Spinal cord (tissue), 10 donors: Measurements from ENCODE around the gene SETD1B. TPM values are rescaled to one million over a fixed set of nuclear protein-coding genes. Genes with fewer than 3 reads are reported as not detected.

ENCODE experiments used
- DNase-seq, 6 donors: peaks; one replicate each; pipeline versions ENCODE4 v3.0.0 to v3.0.0-alpha.2; 2013 to 2015; ENCODE audit warnings: low spot score in 6 of 6, low read depth in 4 of 6
- H3K27ac ChIP-seq: one replicate; pipeline ENCODE4 v1.5.1; 2013; ENCODE audit warnings: low read depth, low read length, control low read depth
- H3K27me3 ChIP-seq: one replicate; pipeline ENCODE4 v1.6.1; 2013; ENCODE audit warnings: low read length; ENCODE audit not compliant: control insufficient read depth, insufficient read depth
- H3K36me3 ChIP-seq: one replicate; pipeline ENCODE4 v1.6.1; 2013; ENCODE audit warnings: low read length; ENCODE audit not compliant: control insufficient read depth, insufficient read depth
- H3K4me1 ChIP-seq: one replicate; pipeline ENCODE4 v1.6.1; 2013; ENCODE audit warnings: low read length; ENCODE audit not compliant: control insufficient read depth, insufficient read depth
- H3K4me3 ChIP-seq: one replicate; pipeline ENCODE4 v1.5.1; 2013; ENCODE audit warnings: low read depth, low read length, control low read depth
- H3K9me3 ChIP-seq: one replicate; pipeline ENCODE4 v1.6.1; 2013; ENCODE audit warnings: low read length; ENCODE audit not compliant: control insufficient read depth, insufficient read depth
- WGBS: methylation state at CpG from one replicate; pipeline ENCODE4 v1.1.5; 2013; ENCODE audit warnings: missing lambda C conversion rate; ENCODE audit not compliant: insufficient coverage; 5-methylcytosine and 5-hydroxymethylcytosine counted together
- polyA plus RNA-seq, 2 donors: library from polyadenylated mRNA; unstranded; fragments of 120-200 nt; gene quantifications; one replicate each; pipeline ENCODE4 v1.2.1, GENCODE V29; 2013; ENCODE audit not compliant: insufficient read length in 2 of 2
- total RNA-seq, 2 donors: library from RNA; depleted of rRNA in 1 of 2; stranded (reverse); fragments of 120-200 nt in 1 of 2; fragments of >200 nt in 1 of 2; gene quantifications; one replicate each; pipeline versions ENCODE4 v1.2.3 to v1.2.4, GENCODE V29; 2013 to 2014
- donor health status: healthy.

Gene SETD1B
- total and polyA plus RNA-seq, 4 donors, result 4.1 to 19.0 (median 11.7) TPM

DNA sequence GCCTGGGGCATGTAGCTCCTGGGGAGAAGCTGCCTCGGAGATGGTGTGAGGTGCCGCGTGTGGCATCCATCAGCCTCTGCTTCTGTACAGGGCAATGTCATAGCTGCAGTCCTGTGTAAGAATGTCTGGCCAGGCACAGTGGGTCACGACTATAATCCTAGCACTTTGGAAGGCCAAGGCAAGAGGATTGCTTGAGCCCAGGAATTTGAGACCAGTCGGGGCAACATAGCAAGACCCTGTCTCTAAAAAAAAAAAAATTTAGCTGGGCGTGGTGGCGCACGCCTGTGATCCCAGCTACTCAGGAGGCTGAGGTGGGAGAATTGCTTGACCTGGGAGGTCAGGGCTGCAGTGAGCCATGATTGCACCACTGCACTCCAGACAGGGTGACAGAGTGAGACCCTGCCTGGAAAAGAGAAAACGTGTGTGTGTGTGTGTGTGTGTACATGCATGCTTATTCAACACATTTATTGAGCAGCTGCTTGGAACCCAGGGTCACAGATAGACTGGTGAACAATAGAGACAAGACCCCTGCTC is 34.4 kb upstream of the SETD1B start:
- Histone ChIP-seq H3K36me3 (peaks cover 23% of the 10 kb centered on the region), H3K27ac (no peak overlapping the region), H3K4me3 (no peak overlapping the region), H3K4me1 (peaks cover 49% of the 10 kb centered on the region), H3K27me3 (no peaks in the 10 kb centered on the region), H3K9me3 (no peaks in the 10 kb centered on the region)
- no peak for DNase-seq
- 86% methylated on average over 8 of the region's 9 CpGs for WGBS

- no peak overlapping the region for H3K27ac ChIP-seq
- no peak overlapping the region for H3K4me3 ChIP-seq
- DNase-seq, result no peak
- 81% methylated on average over 10 of the region's 11 CpGs for WGBS
- no peaks in the 10 kb centered on the region for H3K9me3 ChIP-seq
- H3K27me3 ChIP-seq, result no peaks in the 10 kb centered on the region
- H3K4me1 ChIP-seq, result peaks cover 49% of the 10 kb centered on the region
- H3K36me3 ChIP-seq, result peaks cover 28% of the 10 kb centered on the region
These were observed 33.9 kb upstream of the SETD1B start for GRCh38 chr12:121769831-121770301.

DNA sequence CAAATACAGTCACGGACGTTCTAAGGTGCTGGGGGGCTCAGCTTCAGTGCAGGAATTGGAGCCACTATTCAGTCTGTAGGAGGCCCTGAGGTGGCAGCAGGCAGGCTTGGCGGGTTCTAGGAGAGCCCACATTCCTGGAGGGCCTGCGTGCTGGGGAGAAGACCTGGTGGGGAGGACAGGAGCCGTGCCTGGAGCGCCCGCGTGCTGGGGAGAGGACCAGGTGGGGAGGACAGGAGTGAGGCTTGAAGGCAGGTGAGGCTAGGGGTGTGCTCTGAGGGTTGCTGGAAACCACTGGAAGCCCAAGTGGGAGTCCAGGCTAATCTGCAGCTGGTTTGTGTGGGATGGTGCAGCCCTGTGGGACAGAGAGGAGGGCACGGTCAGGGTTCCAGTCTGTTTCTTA is 33.4 kb upstream of the SETD1B start:
- H3K4me3 ChIP-seq, result no peak overlapping the region
- H3K36me3 ChIP-seq, result peaks cover 33% of the 10 kb centered on the region
- no peaks in the 10 kb centered on the region for H3K9me3 ChIP-seq
- H3K27me3 ChIP-seq, result no peaks in the 10 kb centered on the region
- no peak overlapping the region for H3K27ac ChIP-seq
- no peak for DNase-seq
- WGBS, result 79% methylated on average over 9 of the region's 9 CpGs
- H3K4me1 ChIP-seq, result peaks cover 49% of the 10 kb centered on the region

DNA sequence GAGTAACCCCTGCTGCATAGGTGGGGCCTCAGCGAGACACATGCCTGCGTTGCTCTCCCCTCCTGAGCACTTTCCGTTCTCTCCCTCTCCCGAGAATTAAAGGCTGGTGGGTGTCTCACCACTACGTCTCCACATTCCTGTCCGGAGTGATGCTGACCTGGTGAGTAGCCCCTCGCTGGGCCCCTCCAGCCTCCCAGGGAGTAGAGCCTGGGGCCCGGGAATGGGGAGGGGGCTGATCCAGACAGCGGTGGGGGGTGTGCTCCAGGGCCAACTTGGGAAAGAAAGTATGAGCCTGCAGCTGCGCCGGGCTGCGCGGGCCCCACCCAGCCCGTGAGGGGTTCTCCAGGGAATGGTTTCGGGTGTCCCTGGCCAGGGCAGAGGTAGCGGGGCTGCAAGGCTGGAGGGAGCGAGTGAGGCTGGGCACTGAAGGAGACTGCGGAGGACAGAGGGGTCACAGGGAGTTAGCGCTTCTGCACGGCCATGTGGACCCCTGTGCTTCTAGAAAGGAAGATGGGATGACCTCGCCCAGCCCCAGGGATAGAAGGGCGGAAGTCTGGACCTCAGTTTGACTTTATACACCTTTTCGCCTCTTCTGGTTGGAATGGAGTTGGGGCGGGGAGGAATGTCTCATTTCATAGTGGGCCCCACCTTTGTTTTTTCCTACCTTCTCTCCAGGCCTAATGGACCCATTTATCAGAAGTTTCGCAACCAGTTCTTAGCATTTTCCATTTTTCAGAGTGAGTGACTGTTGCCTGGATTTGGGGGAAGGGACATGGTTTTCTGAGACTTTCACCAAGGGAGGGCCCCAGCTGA is 32.8 kb upstream of the SETD1B start:
- 78% methylated on average over 13 of the region's 25 CpGs for WGBS
- no peak overlapping the region for H3K4me3 ChIP-seq
- H3K9me3 ChIP-seq, result no peaks in the 10 kb centered on the region
- no peaks in the 10 kb centered on the region for H3K27me3 ChIP-seq
- no peak overlapping the region for H3K27ac ChIP-seq
- H3K4me1 ChIP-seq, result peaks cover 48% of the 10 kb centered on the region
- H3K36me3 ChIP-seq, result peaks cover 33% of the 10 kb centered on the region
- no peak for DNase-seq

DNA sequence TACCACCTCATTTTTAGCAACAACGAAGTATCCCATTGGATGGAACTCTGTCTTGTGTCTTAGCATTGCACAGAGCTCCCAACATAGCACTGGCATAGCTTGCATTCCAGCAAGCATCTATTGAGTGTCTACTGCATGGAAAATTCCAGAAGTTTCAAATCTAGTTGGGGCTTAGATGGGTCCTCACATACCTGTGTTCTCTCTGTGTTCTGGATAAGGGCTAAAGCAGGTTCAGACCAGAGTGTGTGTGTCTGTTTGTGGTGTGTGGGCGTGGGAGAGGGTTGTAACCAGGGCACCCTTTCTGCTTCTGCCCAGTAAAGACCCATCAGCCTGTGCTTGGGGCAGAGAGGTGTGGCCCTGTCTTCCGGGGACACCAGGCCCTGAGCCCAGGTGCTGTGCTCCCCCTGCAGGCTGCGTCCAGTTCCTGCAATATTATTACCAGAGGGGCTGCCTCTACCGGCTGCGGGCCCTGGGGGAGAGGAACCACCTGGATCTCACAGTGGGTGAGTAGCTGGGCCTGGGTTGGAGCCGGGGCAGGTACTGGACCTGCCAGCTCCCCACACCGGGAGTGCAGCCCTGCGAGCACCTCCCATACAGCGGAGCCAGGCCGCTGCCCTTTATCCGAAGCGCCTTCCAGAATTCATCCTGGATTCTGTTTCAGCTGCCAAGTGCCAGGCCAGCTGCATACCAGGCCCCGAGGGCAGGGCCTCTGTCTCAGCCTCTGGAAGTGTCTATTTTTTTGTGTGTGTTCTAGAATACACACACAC is 30.6 kb upstream of the SETD1B start:
- Histone ChIP-seq H3K4me3 (no peak overlapping the region), H3K9me3 (no peaks in the 10 kb centered on the region), H3K36me3 (peaks cover 38% of the 10 kb centered on the region), H3K4me1 (peaks cover 32% of the 10 kb centered on the region), H3K27me3 (no peaks in the 10 kb centered on the region), H3K27ac (no peak overlapping the region)
- peak in 2 of 6 donors; percentile 60 to 66 for DNase-seq
- 37% methylated on average over 12 of the region's 14 CpGs for WGBS

DNA sequence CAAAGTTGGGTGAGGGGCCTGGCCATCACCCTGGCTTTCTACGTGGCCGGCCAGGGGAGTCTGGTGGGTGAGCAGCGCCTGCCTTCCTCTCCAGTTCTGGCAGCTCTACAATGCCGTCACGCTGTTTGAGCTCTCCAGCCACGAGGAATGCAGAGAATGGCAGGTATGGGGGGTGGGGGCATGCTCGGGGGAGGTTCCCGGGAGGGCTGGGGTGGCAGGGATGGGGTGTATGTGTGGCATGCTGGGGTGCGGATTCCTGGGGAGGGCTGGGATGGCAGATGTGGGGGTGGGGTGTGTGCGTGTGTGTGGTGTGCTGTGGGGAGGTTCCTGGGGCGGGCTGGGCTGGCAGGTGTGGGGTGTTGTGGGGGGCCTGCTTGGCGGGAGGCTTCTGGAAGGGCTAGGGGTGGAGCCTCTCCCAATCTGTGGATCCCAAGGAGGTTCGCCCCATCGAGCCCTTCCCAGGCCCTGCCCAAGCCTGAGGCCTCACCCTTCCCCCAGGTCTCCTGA is 28.8 kb upstream of the SETD1B start:
- H3K9me3 ChIP-seq, result no peaks in the 10 kb centered on the region
- DNase-seq, result no peak
- WGBS, result 73% methylated on average over 10 of the region's 14 CpGs
- peaks cover 54% of the 10 kb centered on the region for H3K36me3 ChIP-seq
- H3K27ac ChIP-seq, result no peak overlapping the region
- peaks cover 22% of the 10 kb centered on the region for H3K4me1 ChIP-seq
- no peak overlapping the region for H3K4me3 ChIP-seq
- no peaks in the 10 kb centered on the region for H3K27me3 ChIP-seq

GRCh38 chr12:121775501-121775900 is 28.3 kb upstream of the SETD1B start:
- DNase-seq, result no peak
- H3K36me3 ChIP-seq, result peaks cover 56% of the 10 kb centered on the region
- WGBS, result 70% methylated on average over 14 of the region's 16 CpGs
- no peak overlapping the region for H3K4me3 ChIP-seq
- no peak overlapping the region for H3K27ac ChIP-seq
- H3K4me1 ChIP-seq, result peaks cover 18% of the 10 kb centered on the region
- no peaks in the 10 kb centered on the region for H3K27me3 ChIP-seq
- H3K9me3 ChIP-seq, result no peaks in the 10 kb centered on the region

- no peaks in the 10 kb centered on the region for H3K27me3 ChIP-seq
- H3K27ac ChIP-seq, result no peak overlapping the region
- H3K36me3 ChIP-seq, result peaks cover 59% of the 10 kb centered on the region
- H3K9me3 ChIP-seq, result no peaks in the 10 kb centered on the region
- DNase-seq, result peak in 2 of 6 donors; percentile 47 to 70
- no peak overlapping the region for H3K4me3 ChIP-seq
- peaks cover 18% of the 10 kb centered on the region for H3K4me1 ChIP-seq
- 30% methylated on average over 16 of the region's 24 CpGs for WGBS
These were observed 27.4 kb upstream of the SETD1B start for GRCh38 chr12:121776190-121777098.
